Activated CD8-positive, alpha-beta memory T cell treated with anti-CD3 and anti-CD28 coated beads for 36 hours (primary cell): ENCODE data around the gene PTGR1. TPM values are rescaled to one million over a fixed set of nuclear protein-coding genes. Genes with fewer than 3 reads are reported as not detected.
"Not testable (repeated sequence)": the region's sequence is repeated elsewhere in the genome, so short reads cannot be mapped to it uniquely, and the experiment has no call there.

ENCODE experiments used
- CTCF ChIA-PET: fragments of 350-600 bp; sonication (Branson Sonifier 250); formaldehyde crosslinking; loops from one replicate; lab custom pipeline; 2021; ENCODE audit warnings: antibody characterized with exemption; lab: Charles Lee
- POLR2A ChIA-PET: fragments of 350-600 bp; sonication (Branson Sonifier 250); formaldehyde crosslinking; loops from one replicate; lab custom pipeline; 2021; ENCODE audit warnings: antibody characterized with exemption; lab: Charles Lee
- total RNA-seq, 2 experiments: library from RNA; stranded (reverse); gene quantifications; one replicate each; pipeline ENCODE4 v1.2.3, GENCODE V29; 2021

The PTGR1 gene
- total RNA-seq, 2 experiments from 2014 or later, result 0.61 to 0.94 TPM

DNA sequence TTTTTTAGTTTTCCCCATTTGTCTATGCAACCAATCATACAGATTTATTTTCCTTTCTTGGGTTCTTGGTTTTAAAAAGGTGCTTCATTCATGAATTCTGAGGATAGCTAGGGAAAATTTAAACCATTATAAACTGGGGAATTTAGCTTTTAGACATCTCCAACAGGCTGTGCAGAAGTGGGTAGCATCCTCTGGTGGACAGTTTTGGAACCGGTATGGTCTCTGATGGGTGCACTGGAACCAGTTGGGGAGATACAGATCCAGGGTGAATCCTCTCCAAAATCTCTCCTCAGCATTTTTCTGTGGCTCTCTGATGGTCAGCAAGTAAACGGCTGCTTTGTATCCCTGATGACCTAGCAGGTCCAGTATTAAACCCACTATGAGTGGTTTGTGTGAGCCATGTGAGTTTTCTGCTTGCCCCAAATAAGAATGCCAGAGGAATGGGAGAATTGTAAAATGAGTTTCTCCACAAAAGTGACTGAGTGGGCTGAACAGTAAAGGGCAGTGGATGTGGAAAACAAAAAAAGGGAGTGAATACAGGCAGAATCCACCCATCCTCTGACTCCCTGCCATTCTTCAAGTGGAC, 22.5 kb upstream of the PTGR1 start:
- CTCF ChIA-PET, result interaction anchor here (0.6 to 1.2 kb wide), 9 partner anchors 9 to 207 kb away, joined by 3 to 8 read pairs (median 3); partner anchors contain the start of gene DNAJC25
- POLR2A ChIA-PET, result no interaction called here

DNA sequence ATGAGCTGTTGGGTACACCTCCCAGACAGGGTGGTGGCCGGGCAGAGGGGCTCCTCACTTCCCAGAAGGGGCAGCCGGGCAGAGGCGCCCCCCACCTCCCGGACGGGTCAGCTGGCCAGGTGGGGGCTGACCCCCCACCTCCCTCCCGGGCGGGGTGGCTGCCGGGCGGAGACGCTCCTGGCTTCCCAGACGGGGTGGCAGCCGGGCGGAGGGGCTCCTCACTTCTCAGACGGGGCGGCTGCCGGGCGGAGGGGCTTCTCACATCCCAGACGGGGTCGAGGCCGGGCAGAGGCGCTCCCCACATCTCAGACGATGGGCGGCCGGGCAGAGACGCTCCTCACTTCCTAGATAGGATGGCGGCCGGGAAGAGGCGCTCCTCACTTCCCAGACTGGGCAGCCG, 17.9 kb upstream of the PTGR1 start:
- CTCF ChIA-PET, POLR2A ChIA-PET: not testable (repeated sequence)

DNA sequence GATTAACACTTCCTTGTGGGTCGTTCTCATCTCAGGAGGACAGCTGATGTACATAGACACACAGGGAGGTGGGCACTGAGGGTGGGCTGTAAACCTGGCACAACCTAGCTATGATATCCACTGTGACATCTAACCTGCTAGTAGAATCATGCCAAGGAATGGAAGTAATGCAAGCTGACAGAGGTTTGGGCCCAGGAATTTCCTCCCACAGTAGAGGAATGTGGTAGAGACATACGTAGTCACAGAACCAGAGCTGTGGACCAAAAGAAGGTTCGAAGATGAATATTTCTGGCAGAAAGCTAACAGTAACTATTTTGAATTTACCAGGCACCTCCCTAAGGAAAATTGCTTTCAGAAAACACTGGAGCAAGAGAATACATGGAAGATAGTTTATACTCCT, 16.5 kb upstream of the PTGR1 start:
- ChIA-PET POLR2A (no interaction called here), CTCF (no interaction called here)

DNA sequence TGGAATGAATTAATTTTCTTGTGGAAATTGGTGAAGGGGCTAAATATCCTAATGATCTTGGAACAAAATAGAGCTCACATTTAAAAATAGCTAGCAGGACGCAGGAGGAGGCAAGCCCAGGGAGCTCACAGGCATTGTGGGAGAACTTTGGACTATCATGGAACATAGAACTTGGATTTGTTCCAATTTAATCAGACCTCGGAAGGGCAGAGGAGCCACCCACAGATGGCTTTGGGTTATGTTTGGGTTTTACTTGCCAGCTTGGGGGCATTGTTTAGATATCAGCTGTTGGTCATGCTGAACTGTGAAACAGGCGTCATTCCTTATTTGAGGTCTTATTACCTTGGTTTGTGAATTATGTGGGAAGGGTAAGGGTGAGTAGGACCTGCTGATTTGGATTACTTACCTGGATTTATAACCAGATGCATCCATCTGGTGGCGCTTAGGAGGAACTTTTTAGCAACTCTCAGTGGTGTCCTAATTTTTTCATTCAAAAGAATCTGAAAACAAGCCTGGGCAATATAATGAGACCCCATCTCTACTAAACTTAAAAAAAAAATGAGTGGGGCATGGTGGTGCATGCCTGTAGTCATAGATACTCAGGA, 14.1 kb upstream of the PTGR1 start:
- CTCF ChIA-PET, result interaction anchor here (1.5 kb wide), 1 partner anchor 15 kb away, joined by 3 read pairs; no protein-coding TSS in a partner anchor
- POLR2A ChIA-PET, result no interaction called here

DNA sequence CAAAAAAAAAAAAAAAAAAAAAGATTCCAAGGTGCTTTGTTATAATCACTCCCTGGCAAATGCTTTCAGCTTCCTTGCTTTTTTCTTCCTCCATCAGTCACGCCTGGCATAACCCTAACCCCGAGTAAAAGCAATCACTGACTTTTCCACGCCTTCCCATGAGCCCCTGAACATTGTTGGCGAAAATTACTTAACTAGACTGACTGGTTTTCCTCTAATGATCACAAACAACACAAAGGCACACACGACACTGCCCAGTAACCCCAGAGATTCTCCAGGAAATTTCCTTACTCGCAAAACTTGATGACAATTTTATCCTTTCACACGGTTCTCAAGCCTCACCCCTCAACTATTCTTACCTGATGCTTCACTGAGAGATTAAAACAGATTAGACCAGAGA, 11.4 kb upstream of the PTGR1 start:
- ChIA-PET POLR2A (no interaction called here), CTCF (no interaction called here)

DNA sequence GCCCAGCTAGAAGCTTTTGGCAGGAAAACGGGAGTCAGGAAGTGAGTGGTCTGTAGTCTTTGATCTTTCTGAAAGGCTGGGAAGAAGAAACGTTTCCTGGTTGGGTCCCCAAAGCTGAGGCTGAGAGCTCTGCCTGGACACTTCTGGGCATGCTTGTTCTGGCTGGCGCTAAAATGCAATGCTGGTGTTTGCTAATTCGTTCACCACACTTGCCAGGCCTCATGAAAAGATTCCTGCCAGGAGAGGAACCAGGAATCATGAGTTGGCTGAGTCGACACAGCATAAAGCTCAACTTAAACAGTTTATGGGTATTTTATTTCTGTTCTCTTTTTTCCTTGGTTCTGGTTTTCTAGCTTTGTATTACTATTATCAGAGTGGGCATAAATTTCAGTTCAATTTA, 10.7 kb upstream of the PTGR1 start:
- CTCF ChIA-PET, result no interaction called here
- POLR2A ChIA-PET, result no interaction called here

DNA sequence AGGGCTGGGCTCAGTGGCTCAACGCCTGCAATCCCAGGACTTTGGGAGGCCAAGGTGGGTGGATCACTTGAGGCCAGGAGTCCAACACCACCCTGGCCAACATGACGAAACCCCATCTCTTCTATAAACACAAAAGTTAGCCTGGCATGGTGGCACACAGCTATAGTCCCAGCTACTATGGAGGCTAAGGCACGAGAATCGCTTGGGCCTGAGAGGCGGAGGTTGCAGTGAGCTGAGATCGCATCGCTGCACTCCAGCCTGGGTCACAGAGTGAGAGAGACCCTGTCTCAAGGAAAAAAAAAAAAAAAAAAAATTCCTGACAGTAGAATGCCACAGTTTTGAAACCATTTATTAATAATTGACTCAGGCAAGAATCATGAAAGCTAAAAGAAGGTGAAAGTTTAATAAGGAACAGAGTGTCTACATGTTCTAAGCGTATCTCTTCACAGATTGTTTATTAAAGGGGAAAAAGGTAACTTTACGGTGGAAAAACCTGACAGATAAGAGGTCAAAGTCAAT, 5.7 kb upstream of the PTGR1 start:
- POLR2A ChIA-PET, result interaction anchor here (0.6 kb wide), 1 partner anchor 77 kb away, joined by 3 read pairs; no protein-coding TSS in a partner anchor
- CTCF ChIA-PET, result no interaction called here

DNA sequence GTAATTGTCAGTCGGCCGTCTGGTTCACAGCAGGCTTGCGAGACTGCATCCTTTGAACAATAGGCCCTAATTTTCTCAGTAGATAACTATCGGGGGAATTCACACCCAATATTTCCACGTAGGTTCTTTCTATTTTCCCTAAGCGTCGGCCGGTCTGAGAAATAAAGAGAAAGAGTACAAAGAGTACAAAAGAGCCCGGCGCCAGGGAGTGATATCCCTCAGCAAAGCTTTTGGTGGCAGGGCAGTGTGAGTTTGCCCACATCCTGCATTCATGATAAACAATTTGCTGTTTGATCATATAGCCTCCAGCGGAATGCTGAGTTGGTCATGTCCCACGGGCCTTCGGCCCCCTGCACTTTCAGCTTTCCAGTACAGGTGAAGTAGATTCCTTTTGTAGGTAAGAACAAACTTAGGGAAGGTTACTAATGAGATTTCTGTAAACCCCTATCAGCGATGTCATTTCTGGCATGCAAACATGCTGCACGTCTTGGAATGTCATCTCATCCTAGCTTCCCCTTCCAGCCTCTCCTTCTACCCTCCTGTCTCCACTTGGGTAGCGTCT, 4.7 kb upstream of the PTGR1 start:
- ChIA-PET CTCF (no interaction called here), POLR2A (no interaction called here)

DNA sequence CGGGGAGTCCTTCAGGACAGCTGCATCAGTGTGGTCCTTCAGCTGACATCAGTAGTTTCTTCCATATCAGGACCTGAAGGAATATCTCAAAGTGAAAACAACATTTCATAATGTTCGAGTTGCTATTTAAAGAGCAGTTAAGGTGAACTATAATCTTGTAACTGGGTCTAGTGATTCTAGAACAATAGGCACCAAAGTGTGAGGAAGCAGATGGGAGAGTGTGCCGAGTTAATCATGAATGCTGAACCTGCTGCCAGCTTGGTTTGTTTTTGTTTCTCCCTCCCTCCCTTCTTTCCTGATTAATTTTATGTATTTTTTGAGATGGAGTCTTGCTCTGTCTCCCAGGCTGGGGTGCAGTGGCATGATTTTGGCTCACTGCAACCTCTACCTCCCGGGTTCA, 3.6 kb upstream of the PTGR1 start:
- POLR2A ChIA-PET, result no interaction called here
- CTCF ChIA-PET, result interaction anchor here (0.5 kb wide), 1 partner anchor 79 kb away, joined by 4 read pairs; no protein-coding TSS in a partner anchor

DNA sequence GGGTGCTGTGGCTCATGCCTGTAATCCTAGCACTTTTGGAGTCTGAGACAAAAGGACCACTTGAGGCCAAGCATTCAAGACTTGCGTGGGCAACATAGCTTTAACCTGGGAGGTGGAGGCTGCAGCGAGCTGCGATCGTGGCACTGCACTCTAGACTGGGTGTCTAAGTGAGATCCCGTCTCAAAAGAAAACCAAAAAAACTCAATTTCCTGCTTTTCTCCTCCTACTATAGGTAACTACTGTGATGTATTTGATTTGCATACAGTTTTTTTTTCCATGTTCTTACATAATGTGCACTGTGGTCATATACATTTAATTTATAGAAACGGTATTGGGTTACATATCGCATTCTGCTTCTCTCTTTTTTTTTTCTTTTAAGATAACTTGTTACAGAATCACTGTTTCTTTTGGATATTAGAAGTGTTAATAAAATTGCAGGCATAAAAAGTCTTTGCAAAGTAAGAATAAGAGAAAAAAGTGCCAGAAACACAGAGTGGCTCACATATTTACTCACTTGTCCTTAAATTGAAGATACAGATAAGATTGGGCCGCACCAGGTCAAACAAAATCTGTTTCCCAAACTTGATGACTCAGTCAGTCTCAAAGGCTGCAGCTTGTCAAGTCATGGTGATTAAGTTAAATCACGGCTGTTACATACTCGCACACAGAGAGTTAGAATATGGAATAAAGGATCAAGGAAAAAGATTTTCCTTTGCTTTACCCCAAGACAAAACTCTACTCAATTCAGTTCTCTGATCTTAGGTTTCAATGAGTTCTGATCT, 2.0 kb upstream of the PTGR1 start:
- ChIA-PET POLR2A (no interaction called here), CTCF (interaction anchor here (0.5 kb wide), 1 partner anchor 255 kb away, joined by 3 read pairs; no protein-coding TSS in a partner anchor)

DNA sequence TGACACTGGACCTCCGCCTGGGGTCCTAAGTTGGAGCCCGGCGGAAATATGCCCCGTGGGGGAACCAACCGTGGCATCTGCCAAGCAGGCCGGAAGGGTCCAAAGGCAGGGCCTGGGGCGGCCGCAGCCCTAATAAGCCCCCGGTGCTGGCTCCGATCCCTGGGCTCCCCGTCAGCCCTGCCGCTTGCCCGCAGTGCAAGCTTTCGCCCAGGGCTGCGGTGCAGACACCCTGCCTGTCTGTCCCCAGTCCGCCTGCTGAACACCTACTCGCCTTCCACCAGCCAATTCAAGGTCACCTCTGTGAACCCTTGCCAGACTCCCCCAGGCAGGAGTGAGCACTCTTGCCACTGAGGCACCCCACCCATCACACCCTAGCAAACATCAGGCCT, 502 bp upstream of the PTGR1 start:
- ChIA-PET CTCF (no interaction called here), POLR2A (no interaction called here)

DNA sequence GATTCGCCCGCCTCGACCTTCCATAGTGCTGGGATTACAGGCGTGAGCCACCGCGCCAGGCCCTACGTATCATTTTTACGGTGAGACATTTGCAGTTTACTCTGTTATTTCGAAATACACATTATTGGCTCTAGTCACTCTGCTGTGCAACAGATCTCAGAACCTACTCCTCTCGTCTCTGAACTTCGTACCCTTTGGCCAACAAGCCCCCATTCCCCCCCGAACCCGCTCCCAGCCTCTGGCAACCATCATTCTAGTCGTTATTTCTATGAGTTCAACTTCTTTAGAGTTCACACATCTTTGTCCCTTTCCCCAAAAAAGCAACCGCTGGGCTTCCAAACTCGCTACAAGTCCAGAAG, 735 bp downstream of the PTGR1 start:
- CTCF ChIA-PET, result interaction anchor here (0.8 to 1.4 kb wide), 4 partner anchors 15 to 476 kb away, joined by 3 to 4 read pairs (median 3); partner anchors contain the start of gene DNAJC25
- POLR2A ChIA-PET, result no interaction called here

DNA sequence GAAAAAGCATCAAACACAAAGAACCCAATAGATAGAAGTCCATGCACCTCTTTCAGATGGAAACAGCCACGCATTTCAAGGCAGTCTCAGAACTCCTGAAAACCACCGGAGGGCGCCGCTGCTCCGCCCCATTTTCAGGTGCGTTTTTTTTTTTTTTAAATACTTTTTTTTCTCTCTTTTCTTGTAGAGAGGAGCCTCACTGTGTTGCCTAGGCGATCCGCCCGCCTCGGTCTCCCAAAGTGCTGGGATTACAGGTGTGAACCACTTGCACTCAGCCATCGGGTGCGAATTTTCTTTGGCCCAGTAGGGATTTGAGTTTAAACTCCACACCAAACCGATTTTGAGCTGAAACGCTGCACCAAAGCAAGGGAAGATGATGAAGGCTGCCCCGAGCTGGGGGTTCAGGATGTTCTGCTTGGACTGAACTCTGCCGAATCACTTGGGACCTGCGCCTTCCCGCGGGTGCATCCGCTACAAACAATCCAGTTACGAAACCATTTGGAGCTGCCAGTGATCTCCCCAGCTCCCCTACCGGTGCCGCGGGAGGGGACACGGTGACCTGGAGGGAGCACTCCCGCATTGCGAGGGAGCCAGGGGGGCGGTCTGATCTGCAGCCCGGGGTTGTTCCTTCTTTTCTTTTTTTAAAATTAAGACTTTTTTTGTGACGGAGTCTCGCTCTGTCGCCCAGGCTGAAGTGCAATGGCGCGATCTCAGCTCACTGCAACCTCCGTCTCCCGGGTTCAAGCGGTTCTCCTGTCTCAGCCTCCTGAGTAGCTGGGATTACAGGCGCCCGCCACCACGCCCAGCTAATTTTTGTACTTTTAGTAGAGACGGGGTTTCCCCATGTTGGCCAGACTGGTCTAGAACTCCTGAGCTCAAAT, 1.4 kb downstream of the PTGR1 start:
- ChIA-PET POLR2A (no interaction called here), CTCF (interaction anchor here (0.6 to 1.8 kb wide), 7 partner anchors 9 to 477 kb away, joined by 3 to 8 read pairs (median 3); partner anchors contain the start of gene DNAJC25)

DNA sequence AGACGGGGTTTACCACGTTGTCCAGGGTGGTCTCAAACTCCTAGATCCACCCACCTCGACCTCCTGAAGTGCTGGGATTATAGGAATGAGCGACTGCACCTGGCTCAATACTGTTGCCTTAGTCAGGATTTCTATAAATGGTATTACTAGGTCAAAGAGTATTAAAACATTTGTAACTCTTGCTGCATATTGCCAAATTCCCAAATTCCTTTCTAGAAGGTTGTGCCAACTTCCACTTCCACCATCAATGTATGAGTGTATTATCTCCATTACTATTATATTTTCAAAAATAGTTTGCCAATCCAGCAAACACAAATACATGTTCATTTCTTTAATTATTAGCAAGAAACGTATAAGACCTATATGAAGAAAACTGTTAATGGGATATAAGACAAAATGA, 10.6 kb downstream of the PTGR1 start:
- POLR2A ChIA-PET, result no interaction called here
- CTCF ChIA-PET, result no interaction called here

DNA sequence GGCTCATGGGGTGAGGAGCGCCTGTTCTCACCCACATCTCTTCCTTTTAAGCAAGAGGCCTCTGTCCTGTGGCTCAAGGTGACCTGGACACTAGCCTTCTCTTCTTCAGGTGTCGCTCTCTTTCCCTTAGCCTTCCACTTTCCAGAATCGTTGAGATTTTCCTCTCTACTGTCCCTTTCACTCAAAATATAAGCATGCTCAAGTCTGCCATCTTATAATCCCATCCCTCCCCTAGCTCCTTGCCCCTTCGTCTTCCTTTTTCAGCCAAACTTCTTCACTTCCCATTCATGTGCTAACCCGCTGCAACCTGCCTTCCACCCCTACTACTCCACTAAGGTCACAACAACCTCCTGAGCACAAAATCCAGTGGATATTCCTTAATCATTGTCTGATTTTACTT, 13.1 kb downstream of the PTGR1 start:
- ChIA-PET CTCF (no interaction called here), POLR2A (no interaction called here)

DNA sequence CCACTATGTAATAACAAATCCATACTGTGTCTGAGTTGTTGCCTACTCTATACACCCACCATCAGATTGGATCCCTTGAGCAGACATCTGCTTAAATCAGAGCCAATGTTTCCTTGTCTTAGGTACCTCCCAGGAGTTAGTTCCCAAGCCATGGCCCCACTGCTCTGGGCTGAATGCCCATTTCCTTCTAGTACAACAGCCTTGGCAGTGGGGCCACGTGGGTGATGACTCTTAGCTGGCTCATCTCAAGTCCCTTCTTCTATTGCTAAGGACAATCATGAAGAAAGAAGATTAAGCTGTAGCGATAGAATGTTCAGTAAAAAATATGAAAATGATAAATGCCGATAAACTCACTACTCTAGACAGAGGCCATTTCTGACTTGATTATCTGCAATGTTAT, 16.6 kb downstream of the PTGR1 start:
- ChIA-PET CTCF (no interaction called here), POLR2A (no interaction called here)

DNA sequence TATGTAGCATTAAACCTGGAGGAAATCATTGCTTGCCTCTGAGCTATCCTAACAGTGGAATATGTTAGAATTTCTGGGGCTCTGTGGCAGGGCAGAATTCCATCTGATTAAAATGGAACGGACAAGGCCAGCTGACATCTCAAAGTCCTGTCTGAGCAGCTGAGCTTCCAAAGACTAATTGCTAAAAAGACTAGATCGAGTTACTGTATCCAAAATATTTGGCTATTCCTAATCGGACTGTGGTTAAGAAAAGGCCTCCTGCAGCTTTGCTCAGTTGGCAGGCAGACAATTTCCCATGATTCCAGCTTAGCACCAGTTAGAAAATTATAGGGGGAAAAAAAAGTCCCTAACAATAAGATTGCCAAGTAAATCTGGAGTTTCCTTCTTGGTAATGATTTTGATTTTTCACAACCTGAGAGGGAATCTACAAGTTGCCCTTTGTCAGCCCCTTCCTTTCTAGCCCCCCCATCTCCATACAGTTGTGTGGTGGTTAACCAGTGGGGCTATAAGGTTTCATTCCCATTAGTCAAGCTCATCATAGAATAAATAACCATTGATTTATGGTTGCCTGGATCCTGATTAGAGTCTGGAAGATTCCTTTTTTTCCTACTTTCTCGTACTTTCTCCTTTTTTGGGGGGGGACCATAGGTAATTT, 26.4 kb downstream of the PTGR1 start:
- ChIA-PET CTCF (no interaction called here), POLR2A (no interaction called here)

DNA sequence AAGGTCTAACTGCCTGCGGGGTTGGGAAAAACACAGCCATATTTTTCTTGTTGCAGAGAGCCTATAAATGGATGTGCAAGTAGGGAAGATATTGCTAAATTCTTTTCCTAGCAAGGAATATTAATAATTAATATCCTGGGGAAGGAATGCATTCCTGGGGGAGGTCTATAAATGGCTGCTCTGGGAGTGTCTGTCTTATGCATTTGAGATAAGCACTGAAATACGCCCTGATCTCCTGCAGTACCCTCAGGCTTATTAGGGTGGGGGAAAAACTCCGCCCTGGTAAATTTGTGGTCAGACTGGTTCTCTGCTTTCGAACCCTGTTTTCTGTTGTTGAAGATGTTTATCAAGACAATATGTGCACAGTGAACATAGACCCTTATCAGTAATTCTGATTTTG, 31.3 kb downstream of the PTGR1 start:
- POLR2A ChIA-PET, CTCF ChIA-PET: not testable (repeated sequence)
